HG03139 (cell line): ENCODE data around the gene TMEM266.

Experiments used
- ATAC-seq: cut with Tn5 transposase; IDR thresholded peaks from one replicate; pipeline ENCODE4 v1.9.1; 2021; ENCODE audit not compliant: unreplicated experiment

Gene TMEM266

GRCh38 chr15:76160426-76161152 is 100.8 kb downstream of the TMEM266 start:
- no peak for ATAC-seq

GRCh38 chr15:76161153-76162035 is 101.6 kb downstream of the TMEM266 start:
- no peak for ATAC-seq

- ATAC-seq = no peak
These were observed 102.2 kb downstream of the TMEM266 start for GRCh38 chr15:76162036-76162398.

- no peak for ATAC-seq
These were observed 103.1 kb downstream of the TMEM266 start for GRCh38 chr15:76162784-76163456.

- no peak for ATAC-seq
These were observed 103.9 kb downstream of the TMEM266 start for GRCh38 chr15:76163457-76164295.

- no peak for ATAC-seq
These were observed 104.8 kb downstream of the TMEM266 start for GRCh38 chr15:76164602-76165001.

GRCh38 chr15:76165951-76166350 is 106.2 kb downstream of the TMEM266 start:
- no peak for ATAC-seq

GRCh38 chr15:76168237-76168984 is 108.6 kb downstream of the TMEM266 start:
- ATAC-seq = no peak

GRCh38 chr15:76169018-76169417 is 109.2 kb downstream of the TMEM266 start:
- no peak for ATAC-seq

- ATAC-seq = no peak
These were observed 110.4 kb downstream of the TMEM266 start for GRCh38 chr15:76169911-76170800.

- ATAC-seq = no peak
These were observed 113.0 kb downstream of the TMEM266 start for GRCh38 chr15:76172782-76173181.

GRCh38 chr15:76173317-76173834 is 113.6 kb downstream of the TMEM266 start:
- no peak for ATAC-seq

- ATAC-seq = no peak
These were observed 114.9 kb downstream of the TMEM266 start for GRCh38 chr15:76174654-76175053.

- no peak for ATAC-seq
These were observed 115.7 kb downstream of the TMEM266 start for GRCh38 chr15:76175442-76175841.

- no peak for ATAC-seq
These were observed 116.3 kb downstream of the TMEM266 start for GRCh38 chr15:76176059-76176458.

GRCh38 chr15:76176487-76177085 is 116.8 kb downstream of the TMEM266 start:
- ATAC-seq = no peak

GRCh38 chr15:76177491-76178040 is 117.8 kb downstream of the TMEM266 start:
- no peak for ATAC-seq
